HCT116 (cell line): Measurements from ENCODE around the gene TRIM69. TPM values are rescaled to one million over a fixed set of nuclear protein-coding genes. Genes with fewer than 3 reads are reported as not detected.

Source experiments
- ATAC-seq: fragments of 200-7000 bp; cut with Tn5 transposase; 2 replicates; pipeline ENCODE4 v1.9.1; 2020; ENCODE audit warnings: mild to moderate bottlenecking, moderate library complexity
- BruUV-seq: library from RNA; stranded (reverse); fragments of 400-500 nt; replicated peaks from 2 replicates; lab custom pipeline; 2021; lab: Mats Ljungman, UMichigan
- CTCF ChIA-PET: fragments of 300-600 bp; sonication (Branson Sonifier 250); formaldehyde crosslinking; loops from one replicate; lab custom pipeline; 2021; ENCODE audit warnings: antibody characterized with exemption; lab: Charles Lee
- POLR2A ChIA-PET: fragments of 300-600, 350-600 bp; sonication (Branson Sonifier 250); formaldehyde crosslinking; loops from one replicate; lab custom pipeline; 2021; ENCODE audit warnings: antibody characterized with exemption; lab: Charles Lee
- RAD21 ChIA-PET, 2 experiments: fragments of 300-600 bp; sonication (Branson Sonifier 250); formaldehyde crosslinking; loops; one replicate each; lab custom pipeline; 2023; ENCODE audit warnings: low total read pairs in 2 of 2; ENCODE audit not compliant: uncharacterized antibody in 2 of 2, unreplicated experiment in 2 of 2, low non-redundant PET in 1 of 2; lab: Charles Lee
- DNase-seq: peaks from one replicate; pipeline ENCODE4 v3.0.0-alpha.2; 2010; ENCODE audit warnings: low read depth, low spot score
- H2AFZ ChIP-seq: fragments of 200-600 bp; shearing (Covaris generic), sonication (generic); 2 replicates; pipeline ENCODE4 v1.6.1; 2017; ENCODE audit warnings: low read depth, mixed run types, mixed read lengths, antibody characterized with exemption, low read length; ENCODE audit not compliant: poor library complexity, severe bottlenecking
- H3K27ac ChIP-seq: 2 replicates; pipeline ENCODE4 v1.5.1; 2012; ENCODE audit warnings: low read depth, low read length
- H3K27me3 ChIP-seq: fragments of 200-600 bp; sonication (generic); 2 replicates; pipeline ENCODE4 v1.6.1; 2016; ENCODE audit warnings: mixed run types, low read length, mixed read lengths; ENCODE audit not compliant: insufficient read depth
- H3K36me3 ChIP-seq, 2 experiments: fragments of 200-500 bp in 1 of 2; fragments of 200-600 bp in 1 of 2; sonication (Bioruptor generic) in 1 of 2; sonication (generic) in 1 of 2; 2 replicates each; pipeline versions ENCODE4 v1.5.1 to v1.6.1; 2014 to 2016; ENCODE audit warnings: low read length in 2 of 2, inconsistent platforms in 1 of 2, mixed read lengths in 1 of 2, mixed run types in 1 of 2; ENCODE audit not compliant: insufficient read depth in 2 of 2, control insufficient read depth in 1 of 2
- H3K4me1 ChIP-seq, 2 experiments: fragments of 200-600 bp in 1 of 2; sonication (generic) in 1 of 2; 2 replicates each; pipeline versions ENCODE4 v1.5.1 to v1.6.1; 2012 to 2017; ENCODE audit warnings: low read length in 2 of 2, inconsistent platforms in 1 of 2, mild to moderate bottlenecking in 1 of 2, mixed read lengths in 1 of 2, mixed run types in 1 of 2, moderate library complexity in 1 of 2; ENCODE audit not compliant: insufficient read depth in 2 of 2, control insufficient read depth in 1 of 2
- H3K4me2 ChIP-seq: fragments of 200-600 bp; sonication (generic); 2 replicates; pipeline ENCODE4 v1.6.1; 2017; ENCODE audit warnings: mixed run types, low read length, mixed read lengths
- H3K4me3 ChIP-seq, 2 experiments: fragments of 200-600 bp in 1 of 2; sonication (generic) in 1 of 2; replicated peaks in 1 of 2; 2 replicates each; pipeline ENCODE4 v1.5.1; 2011 to 2016; ENCODE audit warnings: low read length in 2 of 2, control low read depth in 1 of 2, low read depth in 1 of 2, mild to moderate bottlenecking in 1 of 2, mixed read lengths in 1 of 2, mixed run types in 1 of 2
- H3K79me2 ChIP-seq: fragments of 200-600 bp; sonication (generic); 2 replicates; pipeline ENCODE4 v1.6.1; 2017; ENCODE audit warnings: mild to moderate bottlenecking, mixed run types, low read length, moderate library complexity, mixed read lengths; ENCODE audit not compliant: insufficient read depth
- H3K9ac ChIP-seq: fragments of 200-600 bp; sonication (generic); 2 replicates; pipeline ENCODE4 v1.6.1; 2016; ENCODE audit warnings: low read length, mixed read lengths
- H3K9me2 ChIP-seq: fragments of 200-600 bp; sonication (generic), shearing (Covaris generic); 2 replicates; pipeline ENCODE4 v1.6.1; 2017; ENCODE audit warnings: mixed run types, mild to moderate bottlenecking, moderate library complexity; ENCODE audit not compliant: insufficient read depth
- H3K9me3 ChIP-seq, 2 experiments: fragments of 200-500 bp in 1 of 2; fragments of 200-600 bp in 1 of 2; sonication (Bioruptor generic) in 1 of 2; sonication (generic) in 1 of 2; 2 replicates each; pipeline ENCODE4 v1.6.1; 2014 to 2017; ENCODE audit warnings: low read length in 2 of 2, mixed read lengths in 2 of 2, inconsistent platforms in 1 of 2, low read depth in 1 of 2, mild to moderate bottlenecking in 1 of 2, mixed run types in 1 of 2, moderate library complexity in 1 of 2; ENCODE audit not compliant: control insufficient read depth in 1 of 2, insufficient read depth in 1 of 2
- H4K20me1 ChIP-seq: fragments of 200-600 bp; sonication (generic), shearing (Covaris generic); 2 replicates; pipeline ENCODE4 v1.6.1; 2017; ENCODE audit warnings: mixed run types, mild to moderate bottlenecking, moderate library complexity; ENCODE audit not compliant: insufficient read depth
- EZH2 ChIP-seq: fragments of 200-600 bp; sonication (generic); IDR thresholded peaks from 2 replicates; pipeline ENCODE4 v1.6.1; 2017; ENCODE audit warnings: antibody characterized with exemption, mixed run types
- FOSL1 ChIP-seq: IDR thresholded peaks from 2 replicates; pipeline ENCODE4 v1.6.1; 2012; ENCODE audit warnings: low read depth
- JUND ChIP-seq: IDR thresholded peaks from 2 replicates; pipeline ENCODE4 v1.6.1; 2012
- POLR2A ChIP-seq: IDR thresholded peaks from 2 replicates; pipeline ENCODE4 v1.7.0; 2011; ENCODE audit warnings: borderline replicate concordance; ENCODE audit not compliant: insufficient read depth, insufficient read length; ENCODE audit errors: extremely low read depth
- POLR2AphosphoS5 ChIP-seq: IDR thresholded peaks from 2 replicates; pipeline ENCODE4 v1.6.1; 2011; ENCODE audit warnings: mild to moderate bottlenecking, low read depth, low read length, moderate library complexity
- SIN3A ChIP-seq: IDR thresholded peaks from 2 replicates; pipeline ENCODE4 v1.6.1; 2012; ENCODE audit warnings: low read depth
- SP1 ChIP-seq: IDR thresholded peaks from 2 replicates; pipeline ENCODE4 v1.6.1; 2012; ENCODE audit warnings: low read depth
- SRF ChIP-seq: IDR thresholded peaks from 2 replicates; pipeline ENCODE4 v1.6.1; 2012; ENCODE audit warnings: low read depth
- ZFX ChIP-seq: fragments of 450-650 bp; IDR thresholded peaks from 2 replicates; pipeline ENCODE4 v1.6.1; 2017
- ZNF274 ChIP-seq: fragments of 200-500 bp; sonication (Bioruptor generic); IDR thresholded peaks from 2 replicates; pipeline ENCODE4 v1.6.1; 2014; ENCODE audit warnings: mild to moderate bottlenecking, low read depth, low read length, inconsistent platforms
- intact Hi-C: fragments of 100-400 bp; cut with micrococcal nuclease; formaldehyde crosslinking; loops from 2 replicates; pipeline ENCODE4 v1.10.0; 2022
- total RNA-seq: library from RNA; stranded (reverse); gene quantifications from one replicate; pipeline ENCODE4 v1.2.1, GENCODE V29; 2021; ENCODE audit not compliant: unreplicated experiment
- TF ChIP-seq, protein P1 (sequence below): IDR thresholded peaks from 2 replicates; pipeline ENCODE4 v1.6.1; 2012
- TF ChIP-seq, protein P2 (sequence below), 3 experiments: fragments of 200-600 bp in 1 of 3; sonication (generic) in 1 of 3; IDR thresholded peaks in 2 of 3; conservative IDR thresholded peaks in 1 of 3; 2 replicates each; pipeline ENCODE4 v1.5.1; 2012 to 2017; ENCODE audit warnings: low read depth in 2 of 3, low read length in 2 of 3, antibody characterized with exemption in 1 of 3, borderline replicate concordance in 1 of 3, control low read depth in 1 of 3, mild to moderate bottlenecking in 1 of 3, mixed read lengths in 1 of 3, mixed run types in 1 of 3, moderate library complexity in 1 of 3; ENCODE audit not compliant: insufficient read depth in 1 of 3
- TF ChIP-seq, protein P3 (sequence below): IDR thresholded peaks from 2 replicates; pipeline ENCODE4 v1.6.1; 2012
- TF ChIP-seq, protein P4 (sequence below): IDR thresholded peaks from 2 replicates; pipeline ENCODE4 v1.6.1; 2012; ENCODE audit warnings: low read depth

The TRIM69 gene
- total RNA-seq, 1 experiment from 2014 or later: 13.0 TPM

DNA sequence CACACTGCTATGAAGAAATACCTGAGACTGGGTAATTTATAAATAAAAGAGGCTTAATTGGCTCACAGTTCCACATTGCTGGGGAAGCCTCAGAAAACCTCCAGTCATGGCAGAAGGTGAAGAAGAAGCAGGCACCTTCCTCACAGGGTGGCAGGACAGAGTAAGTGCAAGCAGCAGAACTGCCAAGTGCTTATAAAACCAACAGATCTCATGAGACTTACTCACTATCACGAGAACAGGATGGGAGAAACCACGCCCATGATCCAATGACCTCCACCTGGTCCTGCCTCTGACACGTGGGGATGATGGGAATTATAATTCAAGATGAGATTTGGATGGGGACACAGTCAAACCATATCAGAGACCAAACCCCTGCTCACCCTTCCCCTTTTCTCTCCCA lies 75.0 kb downstream of the TRIM69 start:
- RAD21 ChIA-PET: no interaction called here
- POLR2A ChIA-PET: no interaction called here
- H3K27me3 ChIP-seq: no peaks in the 10 kb centered on the region
- peaks cover 0 to 9% of the 10 kb centered on the region in 2 experiments; a peak in 2 of 4 replicates for H3K4me1 ChIP-seq
- no TSS peak for BruUV-seq
- no peak overlapping the region for H2AFZ ChIP-seq
- H3K4me3 ChIP-seq: no peak overlapping the region
- ATAC-seq: peak; percentile 52
- H4K20me1 ChIP-seq: no peaks in the 10 kb centered on the region
- no peaks in the 10 kb centered on the region for H3K9me3 ChIP-seq
- TF ChIP-seq EZH2: no peak
- TF ChIP-seq, protein P1, sequence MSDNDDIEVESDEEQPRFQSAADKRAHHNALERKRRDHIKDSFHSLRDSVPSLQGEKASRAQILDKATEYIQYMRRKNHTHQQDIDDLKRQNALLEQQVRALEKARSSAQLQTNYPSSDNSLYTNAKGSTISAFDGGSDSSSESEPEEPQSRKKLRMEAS: no peak
- TF ChIP-seq, protein P2, sequence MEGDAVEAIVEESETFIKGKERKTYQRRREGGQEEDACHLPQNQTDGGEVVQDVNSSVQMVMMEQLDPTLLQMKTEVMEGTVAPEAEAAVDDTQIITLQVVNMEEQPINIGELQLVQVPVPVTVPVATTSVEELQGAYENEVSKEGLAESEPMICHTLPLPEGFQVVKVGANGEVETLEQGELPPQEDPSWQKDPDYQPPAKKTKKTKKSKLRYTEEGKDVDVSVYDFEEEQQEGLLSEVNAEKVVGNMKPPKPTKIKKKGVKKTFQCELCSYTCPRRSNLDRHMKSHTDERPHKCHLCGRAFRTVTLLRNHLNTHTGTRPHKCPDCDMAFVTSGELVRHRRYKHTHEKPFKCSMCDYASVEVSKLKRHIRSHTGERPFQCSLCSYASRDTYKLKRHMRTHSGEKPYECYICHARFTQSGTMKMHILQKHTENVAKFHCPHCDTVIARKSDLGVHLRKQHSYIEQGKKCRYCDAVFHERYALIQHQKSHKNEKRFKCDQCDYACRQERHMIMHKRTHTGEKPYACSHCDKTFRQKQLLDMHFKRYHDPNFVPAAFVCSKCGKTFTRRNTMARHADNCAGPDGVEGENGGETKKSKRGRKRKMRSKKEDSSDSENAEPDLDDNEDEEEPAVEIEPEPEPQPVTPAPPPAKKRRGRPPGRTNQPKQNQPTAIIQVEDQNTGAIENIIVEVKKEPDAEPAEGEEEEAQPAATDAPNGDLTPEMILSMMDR (IDR thresholded peaks at IDR 0.05 in 2 of 3, conservative IDR thresholded peaks at IDR 0.05 in 1 of 3; ENCODE audit: borderline replicate concordance in 1 of 3, insufficient read depth in 1 of 3, low read depth in 2 of 3, low read length in 2 of 3): no peak
- no peak for TF ChIP-seq SP1
- TF ChIP-seq POLR2AphosphoS5: no peak
- TF ChIP-seq, protein P3, sequence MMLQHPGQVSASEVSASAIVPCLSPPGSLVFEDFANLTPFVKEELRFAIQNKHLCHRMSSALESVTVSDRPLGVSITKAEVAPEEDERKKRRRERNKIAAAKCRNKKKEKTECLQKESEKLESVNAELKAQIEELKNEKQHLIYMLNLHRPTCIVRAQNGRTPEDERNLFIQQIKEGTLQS: no peak
- no peak for TF ChIP-seq FOSL1
- TF ChIP-seq JUND: no peak
- TF ChIP-seq SIN3A: no peak
- no peak for TF ChIP-seq ZNF274
- no peak for TF ChIP-seq ZFX
- no peak for TF ChIP-seq POLR2A
- TF ChIP-seq, protein P4, sequence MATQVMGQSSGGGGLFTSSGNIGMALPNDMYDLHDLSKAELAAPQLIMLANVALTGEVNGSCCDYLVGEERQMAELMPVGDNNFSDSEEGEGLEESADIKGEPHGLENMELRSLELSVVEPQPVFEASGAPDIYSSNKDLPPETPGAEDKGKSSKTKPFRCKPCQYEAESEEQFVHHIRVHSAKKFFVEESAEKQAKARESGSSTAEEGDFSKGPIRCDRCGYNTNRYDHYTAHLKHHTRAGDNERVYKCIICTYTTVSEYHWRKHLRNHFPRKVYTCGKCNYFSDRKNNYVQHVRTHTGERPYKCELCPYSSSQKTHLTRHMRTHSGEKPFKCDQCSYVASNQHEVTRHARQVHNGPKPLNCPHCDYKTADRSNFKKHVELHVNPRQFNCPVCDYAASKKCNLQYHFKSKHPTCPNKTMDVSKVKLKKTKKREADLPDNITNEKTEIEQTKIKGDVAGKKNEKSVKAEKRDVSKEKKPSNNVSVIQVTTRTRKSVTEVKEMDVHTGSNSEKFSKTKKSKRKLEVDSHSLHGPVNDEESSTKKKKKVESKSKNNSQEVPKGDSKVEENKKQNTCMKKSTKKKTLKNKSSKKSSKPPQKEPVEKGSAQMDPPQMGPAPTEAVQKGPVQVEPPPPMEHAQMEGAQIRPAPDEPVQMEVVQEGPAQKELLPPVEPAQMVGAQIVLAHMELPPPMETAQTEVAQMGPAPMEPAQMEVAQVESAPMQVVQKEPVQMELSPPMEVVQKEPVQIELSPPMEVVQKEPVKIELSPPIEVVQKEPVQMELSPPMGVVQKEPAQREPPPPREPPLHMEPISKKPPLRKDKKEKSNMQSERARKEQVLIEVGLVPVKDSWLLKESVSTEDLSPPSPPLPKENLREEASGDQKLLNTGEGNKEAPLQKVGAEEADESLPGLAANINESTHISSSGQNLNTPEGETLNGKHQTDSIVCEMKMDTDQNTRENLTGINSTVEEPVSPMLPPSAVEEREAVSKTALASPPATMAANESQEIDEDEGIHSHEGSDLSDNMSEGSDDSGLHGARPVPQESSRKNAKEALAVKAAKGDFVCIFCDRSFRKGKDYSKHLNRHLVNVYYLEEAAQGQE: no peak
- no peak for TF ChIP-seq SRF
- peak; percentile 6 for DNase-seq
- no peaks in the 10 kb centered on the region for H3K36me3 ChIP-seq
- CTCF ChIA-PET: interaction anchor here (1.0 kb wide), 1 partner anchor 12 kb away, joined by 3 read pairs; no protein-coding TSS in a partner anchor
- no peak overlapping the region for H3K9ac ChIP-seq
- intact Hi-C loops: no loop called here
- no peak overlapping the region for H3K27ac ChIP-seq
- no peaks in the 10 kb centered on the region for H3K9me2 ChIP-seq
- no peaks in the 10 kb centered on the region for H3K79me2 ChIP-seq
- no peak overlapping the region for H3K4me2 ChIP-seq
